Midbrain (tissue), 1 donor: ENCODE data around the gene ADAM10.
A peak's percentile ranks its signal among the peaks of the same experiment; 100 is the strongest.
"Not testable (repeated sequence)": the region's sequence is repeated elsewhere in the genome, so short reads cannot be mapped to it uniquely, and the experiment has no call there.

Experiments used
- DNase-seq: peaks from one replicate; lab custom pipeline; 2025; lab: John Stamatoyannopoulos, UW

Gene ADAM10

DNA sequence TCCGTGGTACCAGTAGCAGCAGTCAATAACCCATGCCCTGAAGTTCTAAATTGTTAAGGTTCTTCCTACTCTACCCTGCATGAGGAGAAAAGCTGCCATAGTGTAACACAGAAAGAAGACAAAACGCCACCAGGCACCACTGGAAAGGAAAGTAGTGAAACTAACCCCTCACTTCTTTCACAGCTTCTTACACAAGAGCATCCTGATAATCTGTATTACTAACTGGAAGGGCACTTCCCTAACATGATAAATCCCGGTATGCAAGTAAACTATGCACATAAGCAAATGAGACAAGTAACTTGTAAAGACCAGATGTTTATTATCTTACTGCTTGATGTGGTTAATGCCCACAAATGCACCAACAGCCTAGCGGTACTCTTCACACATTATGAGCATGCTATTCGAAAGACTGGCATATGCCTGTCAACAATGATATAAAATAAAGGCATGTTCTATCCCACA, 141.3 kb downstream of the ADAM10 start:
- DNase-seq = no peak

DNA sequence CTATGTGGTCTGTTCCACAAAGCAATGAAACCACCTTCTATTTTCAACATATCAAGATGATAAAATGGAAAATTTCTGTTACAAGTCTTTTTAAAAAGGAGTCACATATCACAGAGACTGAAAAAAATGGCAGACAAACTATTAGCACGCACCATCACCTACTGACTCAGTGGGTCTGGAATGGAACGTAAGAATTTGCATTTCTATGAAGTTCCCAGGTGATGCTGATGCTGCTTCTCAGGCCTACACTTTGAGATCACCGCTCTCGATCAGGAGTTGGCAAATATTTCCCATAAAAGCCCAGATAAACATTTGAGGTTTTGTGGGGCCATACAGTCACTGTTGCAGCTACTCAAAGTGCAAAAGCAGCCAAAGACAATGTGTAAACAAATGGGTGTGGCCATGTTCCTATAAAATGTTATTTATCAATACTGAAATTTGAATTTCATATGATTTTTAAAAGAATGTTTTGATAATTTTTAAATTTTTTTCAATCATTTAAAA, 142.9 kb downstream of the ADAM10 start:
- no peak for DNase-seq

DNA sequence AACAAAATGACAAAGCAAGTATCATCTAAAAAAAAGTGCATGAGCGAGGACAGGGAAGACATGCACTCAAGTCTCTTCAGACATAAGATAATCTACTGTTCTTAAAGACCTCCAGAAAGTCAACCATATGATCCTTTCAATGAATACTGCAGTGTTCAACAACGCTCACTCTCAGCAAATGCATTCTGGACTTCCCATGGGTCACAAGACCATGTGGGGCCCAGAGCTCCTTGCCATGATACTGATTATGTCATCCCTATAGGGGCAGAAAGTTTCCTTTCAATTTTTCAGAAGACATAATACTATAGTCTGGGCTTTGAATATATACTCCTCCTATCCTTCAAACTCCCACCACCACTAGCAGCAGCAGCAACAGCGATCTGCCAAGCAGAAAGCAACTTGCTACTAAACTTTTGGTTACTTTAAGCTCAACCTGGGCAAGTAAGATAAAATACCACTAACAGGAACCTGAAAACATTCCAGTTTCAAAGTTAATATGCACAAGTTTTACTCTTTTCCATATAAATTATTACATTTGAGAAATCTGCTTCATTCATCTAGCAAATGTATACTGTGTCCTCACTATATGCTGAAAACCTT, 143.5 kb downstream of the ADAM10 start:
- DNase-seq = no peak

DNA sequence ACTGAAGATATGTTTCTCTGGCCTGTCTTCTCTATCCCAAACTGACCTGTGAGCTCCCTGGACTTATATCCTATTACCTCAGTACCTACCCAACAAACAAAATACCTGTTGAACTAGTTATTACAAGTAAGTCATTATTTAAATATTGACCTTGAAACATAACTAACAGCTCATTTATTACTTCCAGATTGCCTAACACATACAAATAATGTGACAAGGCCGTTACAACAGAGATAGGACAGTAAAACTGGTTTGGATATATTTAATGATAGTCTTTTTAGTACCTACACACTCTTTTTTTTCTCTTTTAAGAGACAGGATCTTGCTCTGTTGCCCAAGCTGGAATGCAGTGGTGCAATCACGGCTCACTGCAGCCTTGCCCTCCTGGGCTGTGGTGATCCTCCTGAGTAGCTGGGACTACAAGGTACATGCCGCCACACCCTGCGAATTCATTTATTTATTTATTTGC, 145.0 kb downstream of the ADAM10 start:
- no peak for DNase-seq

DNA sequence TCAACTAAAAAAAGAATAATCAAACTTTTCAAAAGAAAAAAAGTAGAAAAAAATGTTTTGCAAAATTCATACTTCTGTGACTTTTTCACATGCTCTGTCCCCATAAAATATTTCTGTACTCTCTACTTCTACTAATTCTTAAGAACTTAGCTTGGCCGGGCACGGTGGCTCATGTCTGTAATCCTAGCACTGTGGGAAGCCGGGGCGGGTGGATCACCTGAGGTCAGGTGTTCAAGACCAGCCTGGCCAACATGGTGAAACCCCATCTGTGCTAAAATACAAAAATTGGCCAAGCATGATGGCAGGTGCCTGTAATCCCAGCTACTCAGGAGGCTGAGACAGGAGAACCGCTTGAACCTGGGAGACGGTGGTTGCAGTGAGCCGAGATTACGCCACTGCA, 145.6 kb downstream of the ADAM10 start:
- not testable (repeated sequence) for DNase-seq

GRCh38 chr15:58602823-58603222, 146.7 kb downstream of the ADAM10 start:
- DNase-seq = no peak

- no peak for DNase-seq
These were observed 150.7 kb downstream of the ADAM10 start for GRCh38 chr15:58598829-58599210.

DNA sequence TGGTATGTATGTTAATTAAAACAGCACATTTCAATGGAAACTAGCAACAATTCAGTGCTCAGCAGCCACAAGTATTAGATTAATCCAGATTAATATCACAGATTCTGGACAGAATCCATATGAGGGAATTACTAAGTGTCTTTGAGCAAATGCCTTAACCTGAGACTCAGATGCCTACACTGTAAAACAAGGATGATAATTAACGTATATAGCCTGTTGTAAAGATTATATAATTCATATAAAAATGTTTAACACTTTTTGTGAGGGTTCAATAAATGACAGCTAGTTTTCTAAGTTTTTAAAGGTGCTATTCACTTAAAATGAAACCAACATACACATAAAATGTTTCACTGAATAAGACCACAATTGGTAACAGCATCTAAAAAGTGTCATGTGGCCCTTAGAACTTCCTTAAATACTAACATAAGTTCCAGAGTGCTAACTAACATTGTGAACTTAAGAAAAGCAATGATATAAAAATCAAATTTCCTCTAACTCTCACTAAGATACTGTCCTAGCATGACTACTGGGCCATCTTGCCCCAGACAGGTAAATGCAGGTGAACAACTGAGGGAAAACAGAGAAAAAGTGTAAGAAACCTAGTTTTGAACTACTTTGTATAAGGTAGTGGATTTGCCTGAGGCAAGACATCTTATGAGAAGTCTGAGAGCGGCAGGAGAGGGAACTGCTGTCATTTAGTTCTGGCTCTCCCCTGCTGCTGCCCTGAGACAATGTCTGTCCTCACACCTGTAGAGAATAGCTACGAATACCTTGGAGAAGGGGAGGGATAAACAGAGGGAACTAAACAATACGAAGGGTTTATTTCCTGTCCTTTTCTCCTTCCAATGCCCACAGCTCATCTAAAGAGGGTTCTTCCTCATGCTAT, 151.3 kb downstream of the ADAM10 start:
- DNase-seq = no peak

- no peak for DNase-seq
These were observed 153.8 kb downstream of the ADAM10 start for GRCh38 chr15:58595516-58596263.

GRCh38 chr15:58594898-58595297, 154.6 kb downstream of the ADAM10 start:
- DNase-seq = no peak

DNA sequence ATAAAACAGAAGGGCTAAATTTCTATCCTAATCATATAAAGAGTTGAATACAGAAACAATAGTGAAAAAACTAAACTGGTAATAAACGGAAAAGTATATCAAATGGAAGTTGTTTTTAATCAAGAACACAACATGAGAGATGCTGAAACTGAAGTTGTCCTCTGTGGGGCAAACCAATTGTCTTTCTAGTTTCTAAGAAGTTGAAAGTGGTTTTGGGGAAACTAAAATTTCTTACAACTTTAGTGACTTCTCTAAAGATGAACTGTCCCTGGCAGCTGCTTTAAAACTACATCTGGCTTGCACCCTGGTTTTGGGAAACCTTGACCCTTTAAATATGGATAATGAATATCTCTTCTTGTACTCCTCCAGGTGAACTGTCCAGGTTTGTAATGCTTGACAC, 155.6 kb downstream of the ADAM10 start:
- no peak for DNase-seq

GRCh38 chr15:58590926-58591325, 158.6 kb downstream of the ADAM10 start:
- no peak for DNase-seq

- DNase-seq = no peak
These were observed 159.3 kb downstream of the ADAM10 start for GRCh38 chr15:58590236-58590635.

- no peak for DNase-seq
These were observed 160.5 kb downstream of the ADAM10 start for GRCh38 chr15:58589047-58589446.

DNA sequence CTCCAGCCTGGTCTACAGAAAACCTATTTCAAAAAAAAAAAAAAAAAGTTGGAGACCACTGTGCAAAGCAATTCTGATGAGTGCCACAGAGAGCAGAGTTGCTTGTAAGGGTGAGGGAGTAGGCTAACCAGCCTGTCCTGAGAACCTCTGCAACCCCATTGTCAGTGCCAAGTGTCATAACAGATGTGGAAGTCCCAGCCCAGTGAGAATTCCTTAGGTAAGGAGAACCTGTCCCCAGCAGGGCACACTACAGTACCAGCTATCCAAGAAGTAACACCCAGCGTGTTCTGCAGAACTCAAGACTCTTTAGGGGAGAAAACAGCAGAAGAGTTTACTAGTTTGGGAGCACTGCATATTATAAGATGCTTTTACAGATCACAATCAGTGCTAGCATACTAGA, 161.4 kb downstream of the ADAM10 start:
- DNase-seq = no peak

DNA sequence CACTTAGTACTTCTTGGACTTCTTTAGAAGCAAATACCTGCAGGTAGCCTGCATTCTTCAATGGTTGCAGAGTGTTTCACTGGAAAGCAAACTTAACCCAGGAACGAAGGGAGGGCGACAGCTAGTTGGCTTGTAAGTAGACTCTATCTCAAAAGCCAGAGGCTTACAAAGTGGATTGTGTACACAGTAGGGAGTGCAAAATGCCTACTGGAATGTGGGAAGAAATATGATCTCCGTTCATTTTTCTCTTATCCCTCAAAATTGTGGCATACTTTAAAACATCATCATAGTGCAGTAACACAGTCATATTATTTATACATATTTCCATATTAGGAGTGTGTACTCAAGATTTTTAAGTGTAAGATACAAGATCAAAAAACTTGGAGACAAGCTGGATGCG, 162.0 kb downstream of the ADAM10 start:
- no peak for DNase-seq

- no peak for DNase-seq
These were observed 163.6 kb downstream of the ADAM10 start for GRCh38 chr15:58585693-58586443.

- no peak for DNase-seq
These were observed 164.6 kb downstream of the ADAM10 start for GRCh38 chr15:58584789-58585461.

GRCh38 chr15:58583171-58583908, 166.2 kb downstream of the ADAM10 start:
- peak; percentile 22 for DNase-seq

DNA sequence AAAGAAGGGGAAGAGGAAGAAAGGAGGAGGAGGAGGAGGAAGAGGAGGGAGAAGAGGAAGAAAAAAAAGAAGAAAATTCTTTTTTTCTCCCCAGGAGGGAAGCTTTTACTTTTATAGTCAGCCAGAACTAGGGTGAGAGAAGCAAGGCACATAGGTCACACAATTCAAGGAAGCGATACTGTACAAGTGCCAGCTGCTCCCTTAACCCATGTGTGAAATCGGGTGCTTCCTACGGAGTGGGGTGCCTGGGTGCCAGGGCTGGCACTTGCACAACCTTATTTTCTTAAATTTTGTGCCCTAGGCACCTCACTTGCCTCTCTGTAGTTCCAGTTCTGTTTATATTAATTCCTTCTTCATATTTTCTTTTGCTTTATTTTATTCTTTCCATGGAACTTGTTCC, 167.3 kb downstream of the ADAM10 start:
- DNase-seq = no peak
